ENCODE results near the gene MFSD2A.
"Not testable (repeated sequence)": the region's sequence is repeated elsewhere in the genome, so short reads cannot be mapped to it uniquely, and the experiment has no call there.

MFSD2A gene

DNA sequence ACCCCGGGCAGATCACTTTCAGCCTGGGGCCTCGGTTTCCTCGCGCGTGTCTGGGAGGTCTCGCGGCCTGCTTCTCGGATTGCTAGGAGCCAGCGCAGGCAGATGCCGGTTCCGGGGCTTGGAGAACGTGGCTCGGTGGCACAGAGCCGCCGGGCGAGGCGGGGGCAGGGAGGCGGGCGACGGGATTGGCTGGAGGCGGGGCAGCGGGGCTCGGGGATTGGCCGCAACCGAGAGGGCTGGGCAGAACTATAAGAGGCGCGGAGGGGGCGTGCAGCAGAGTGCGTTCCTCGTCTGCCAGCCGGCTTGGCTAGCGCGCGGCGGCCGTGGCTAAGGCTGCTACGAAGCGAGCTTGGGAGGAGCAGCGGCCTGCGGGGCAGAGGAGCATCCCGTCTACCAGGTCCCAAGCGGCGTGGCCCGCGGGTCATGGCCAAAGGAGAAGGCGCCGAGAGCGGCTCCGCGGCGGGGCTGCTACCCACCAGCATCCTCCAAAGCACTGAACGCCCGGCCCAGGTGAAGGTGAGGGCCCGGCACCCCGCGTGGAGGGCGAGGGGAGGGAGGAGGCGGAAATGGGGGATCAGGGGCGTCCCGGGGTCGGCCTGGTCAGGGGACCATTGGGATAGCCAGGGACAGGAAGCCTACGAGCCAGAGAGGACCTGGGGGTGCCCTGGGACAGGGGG is at the start of gene MFSD2A:
MFSD2A (plus strand) TSS at position 276 of the 677 bp plus-strand sequence; CDS start at position 424, 148 bp downstream.
- peak; percentile 81 to 87 for DNase-seq (ENCODE audit: low read depth in 2 of 2)

GRCh38 chr1:39905172-39905571 is 49.8 kb upstream of the MFSD2A start:
- DNase-seq (ENCODE audit: low read depth in 2 of 2), result no peak

DNA sequence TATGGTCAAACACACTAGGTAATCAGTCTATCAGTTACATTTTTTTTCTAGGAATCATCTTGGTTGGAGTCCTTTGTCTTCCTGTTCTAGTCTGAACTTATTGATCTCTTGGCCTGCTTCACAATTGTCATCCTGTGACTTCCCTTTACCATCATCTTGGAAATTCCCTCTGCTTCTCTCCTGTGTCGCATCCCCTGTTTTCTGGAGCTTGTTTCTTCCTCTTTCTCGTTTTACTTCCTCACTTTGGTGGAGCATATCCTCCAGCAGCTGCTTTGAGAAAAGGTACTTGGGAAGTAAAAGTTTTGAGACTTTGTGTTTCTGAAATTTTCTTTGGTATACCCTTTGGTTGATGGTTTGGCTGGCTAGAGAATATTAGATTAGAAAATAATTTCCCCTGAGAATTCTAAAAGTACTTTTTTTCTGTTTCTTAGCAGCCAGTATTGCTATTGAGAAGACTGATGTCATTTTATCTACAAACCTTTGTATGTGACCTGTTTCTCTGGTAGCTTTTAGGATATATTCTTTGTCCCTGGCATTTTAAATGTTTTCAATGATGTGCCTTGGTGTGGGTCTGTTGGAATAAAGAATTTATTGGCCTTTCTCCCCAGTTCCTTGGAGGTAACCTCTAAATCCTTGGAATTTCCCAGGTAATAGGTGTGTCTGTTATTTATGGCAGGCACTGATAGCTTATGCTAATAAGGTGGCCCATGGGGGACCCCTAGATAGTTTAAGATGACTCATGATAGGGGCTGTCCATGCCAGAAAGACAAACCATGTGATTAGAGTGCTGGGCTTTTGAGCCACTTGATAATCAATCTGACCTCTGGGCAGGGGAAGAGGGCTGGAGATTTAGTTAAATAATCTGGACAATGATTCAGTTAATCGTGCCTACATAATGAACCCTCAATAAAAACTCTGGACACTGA is 47.2 kb upstream of the MFSD2A start:
- DNase-seq (ENCODE audit: low read depth in 2 of 2), result no peak

DNA sequence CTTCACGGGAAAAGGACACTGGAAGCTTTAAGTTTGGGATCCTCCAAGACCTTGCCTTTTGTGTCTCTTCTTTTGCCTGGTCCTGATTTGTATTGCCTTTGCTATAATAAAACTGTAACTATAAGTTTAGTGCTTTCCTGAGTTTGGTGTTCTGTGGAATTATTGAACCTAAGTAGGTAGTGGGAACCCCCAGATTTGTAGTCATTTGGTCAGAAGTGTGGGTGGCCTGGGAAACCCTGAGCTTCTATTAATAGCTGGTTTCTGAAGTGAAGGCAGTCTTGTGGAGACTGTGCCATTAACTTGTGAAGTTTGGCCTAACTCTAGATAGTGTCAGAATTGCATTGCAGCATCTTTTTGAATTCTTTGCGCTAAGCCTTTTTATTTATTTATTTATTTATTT is 46.4 kb upstream of the MFSD2A start:
- no peak for DNase-seq (ENCODE audit: low read depth in 2 of 2)

DNA sequence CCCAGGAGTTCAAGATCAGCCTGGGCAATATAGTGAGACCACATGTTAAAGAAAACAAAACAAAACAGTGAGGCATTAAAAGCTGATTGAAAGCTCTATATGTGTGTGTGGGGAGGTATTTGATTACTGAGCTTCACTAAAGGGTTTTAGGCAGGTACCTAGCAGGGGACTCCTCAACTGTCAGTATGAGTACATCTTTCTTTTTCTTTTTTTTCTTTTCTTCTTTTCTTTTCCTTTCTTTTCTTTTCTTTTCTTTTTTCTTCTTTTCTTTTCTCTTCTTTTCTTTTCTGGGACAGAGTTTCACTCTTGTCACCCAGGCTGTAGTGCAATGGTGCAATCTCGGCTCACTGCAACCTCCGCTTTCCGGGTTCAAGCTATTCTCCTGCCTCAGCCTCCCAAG is 44.7 kb upstream of the MFSD2A start:
- DNase-seq (ENCODE audit: low read depth in 2 of 2), result no peak

DNA sequence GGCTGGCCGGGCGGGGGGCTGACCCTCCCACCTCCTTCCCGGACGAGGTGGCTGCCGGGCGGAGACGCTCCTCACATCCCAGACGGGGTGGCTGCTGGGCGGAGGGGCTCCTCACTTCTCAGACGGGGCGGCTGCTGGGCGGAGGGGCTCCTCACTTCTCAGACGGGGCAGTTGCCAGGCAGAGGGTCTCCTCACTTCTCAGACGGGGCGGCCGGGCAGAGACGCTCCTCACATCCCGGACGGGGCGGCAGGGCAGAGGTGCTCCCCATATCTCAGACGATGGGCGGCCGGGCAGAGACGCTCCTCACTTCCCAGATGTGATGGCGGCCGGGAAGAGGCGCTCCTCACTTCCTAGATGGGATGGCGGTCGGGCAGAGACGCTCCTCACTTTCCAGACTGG is 41.8 kb upstream of the MFSD2A start:
- DNase-seq (ENCODE audit: low read depth in 2 of 2), result not testable (repeated sequence)

DNA sequence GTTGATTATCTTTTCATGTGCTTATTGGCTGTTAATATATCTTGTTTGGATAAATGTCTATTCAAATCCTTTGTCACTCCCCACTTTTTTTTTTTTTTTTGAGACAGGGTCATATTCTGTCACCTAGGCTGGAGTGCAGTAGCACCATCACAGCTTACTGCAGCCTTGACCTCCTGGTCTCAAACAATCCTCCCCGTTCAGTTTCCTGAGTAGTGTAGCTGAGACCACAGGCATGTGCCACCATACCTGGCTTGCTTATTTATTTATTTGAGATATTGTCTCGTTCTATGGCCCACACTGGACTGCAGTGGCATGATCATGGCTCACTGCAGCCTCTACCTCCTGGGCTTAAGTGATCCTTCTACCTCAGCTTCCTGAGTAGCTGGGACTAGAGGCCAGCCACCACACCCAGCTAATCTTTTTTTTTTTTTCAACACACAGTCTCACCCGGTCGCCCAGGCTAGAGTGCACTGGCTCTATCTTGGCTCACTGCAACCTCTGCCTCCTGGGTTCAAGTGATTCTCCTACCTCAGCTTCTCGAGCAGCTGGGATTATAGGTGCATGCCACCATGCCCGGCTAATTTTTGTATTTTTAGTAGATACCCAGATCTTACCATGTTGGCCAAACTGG is 39.3 kb upstream of the MFSD2A start:
- no peak for DNase-seq (ENCODE audit: low read depth in 2 of 2)

GRCh38 chr1:39917825-39918224 is 37.1 kb upstream of the MFSD2A start:
- DNase-seq (ENCODE audit: low read depth in 2 of 2), result no peak

GRCh38 chr1:39919545-39919944 is 35.4 kb upstream of the MFSD2A start:
- peak; percentile 5 to 26 for DNase-seq (ENCODE audit: low read depth in 2 of 2)

DNA sequence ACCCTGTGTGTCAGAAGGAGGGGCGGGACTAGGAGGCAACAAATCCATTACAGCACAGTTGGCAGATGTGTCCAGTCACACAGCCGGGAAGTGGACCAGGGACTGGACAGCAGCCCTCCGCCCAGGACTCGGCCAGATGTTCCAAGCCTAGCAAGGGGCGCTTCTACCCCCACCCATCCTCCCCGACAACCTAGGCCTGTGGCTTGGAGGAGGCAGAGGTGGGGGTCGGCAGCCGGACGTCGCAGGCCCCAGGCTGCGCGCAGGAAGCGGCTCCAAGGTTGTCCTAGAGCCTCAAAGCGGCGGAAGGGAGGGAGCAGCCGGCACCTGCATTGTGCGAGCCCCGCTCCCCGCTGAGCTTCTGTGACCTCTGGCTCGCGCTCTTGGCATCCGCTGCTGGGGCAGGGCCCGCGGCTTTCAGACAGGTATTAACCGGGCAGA is 32.7 kb upstream of the MFSD2A start:
- DNase-seq (ENCODE audit: low read depth in 2 of 2), result no peak

DNA sequence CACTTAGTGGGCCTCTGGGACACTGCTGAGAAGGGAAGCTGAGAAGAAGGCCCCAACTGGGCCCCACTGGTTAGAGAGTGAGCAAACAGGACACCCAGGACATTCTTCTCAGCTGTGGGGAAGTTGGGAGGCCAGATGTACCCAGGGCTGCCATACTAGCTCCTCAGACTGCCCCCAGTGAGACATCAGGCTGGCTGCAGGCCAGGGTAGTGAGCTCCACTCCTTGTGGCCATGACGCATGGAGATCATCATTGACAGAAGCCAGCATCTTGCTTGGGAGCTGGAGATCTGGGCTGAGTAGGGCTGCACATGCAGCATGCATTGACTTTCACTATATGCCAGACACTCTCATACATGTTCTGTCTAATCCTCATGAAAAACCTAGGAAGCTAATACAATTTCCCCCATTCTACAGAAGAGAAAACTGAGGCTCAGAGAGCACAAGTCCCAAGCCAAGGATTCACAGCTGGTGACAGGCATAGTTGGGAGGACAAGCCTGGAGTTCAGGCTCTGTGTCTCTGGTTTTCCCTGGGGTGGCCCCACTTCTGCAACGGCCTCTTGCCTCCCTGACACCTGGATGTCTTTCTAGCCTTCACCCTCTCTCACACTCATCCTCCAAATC is 29.1 kb upstream of the MFSD2A start:
- DNase-seq (ENCODE audit: low read depth in 2 of 2), result no peak

- DNase-seq (ENCODE audit: low read depth in 2 of 2), result no peak
These were observed 28.6 kb upstream of the MFSD2A start for GRCh38 chr1:39926343-39926793.

- DNase-seq (ENCODE audit: low read depth in 2 of 2), result no peak
These were observed 28.1 kb upstream of the MFSD2A start for GRCh38 chr1:39926820-39927219.

DNA sequence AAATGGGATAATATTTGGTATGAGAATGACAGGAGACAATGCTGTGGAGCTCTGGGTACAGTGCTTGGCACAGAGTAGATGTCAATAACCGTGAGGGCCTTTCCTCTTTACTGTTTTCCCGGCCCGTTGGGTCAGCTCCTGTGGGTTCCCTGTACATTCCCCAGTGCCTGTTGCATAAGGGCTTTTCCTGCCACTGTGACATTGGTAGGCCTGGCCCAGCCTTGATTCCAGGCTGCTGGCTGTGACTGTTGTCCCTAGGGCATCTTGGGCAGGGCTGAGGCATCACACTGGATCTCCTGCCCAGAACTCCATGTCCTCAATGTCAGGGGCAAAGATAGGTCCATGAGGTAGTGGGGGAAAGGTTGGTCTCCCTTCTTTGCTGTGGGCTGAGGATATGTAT is 27.4 kb upstream of the MFSD2A start:
- no peak for DNase-seq (ENCODE audit: low read depth in 2 of 2)

GRCh38 chr1:39928809-39929587 is 25.9 kb upstream of the MFSD2A start:
- no peak for DNase-seq (ENCODE audit: low read depth in 2 of 2)

- no peak for DNase-seq (ENCODE audit: low read depth in 2 of 2)
These were observed 20.7 kb upstream of the MFSD2A start for GRCh38 chr1:39933956-39934941.

- no peak for DNase-seq (ENCODE audit: low read depth in 2 of 2)
These were observed 18.0 kb upstream of the MFSD2A start for GRCh38 chr1:39936724-39937491.

- DNase-seq (ENCODE audit: low read depth in 2 of 2), result no peak
These were observed 16.1 kb upstream of the MFSD2A start for GRCh38 chr1:39938856-39939255.

DNA sequence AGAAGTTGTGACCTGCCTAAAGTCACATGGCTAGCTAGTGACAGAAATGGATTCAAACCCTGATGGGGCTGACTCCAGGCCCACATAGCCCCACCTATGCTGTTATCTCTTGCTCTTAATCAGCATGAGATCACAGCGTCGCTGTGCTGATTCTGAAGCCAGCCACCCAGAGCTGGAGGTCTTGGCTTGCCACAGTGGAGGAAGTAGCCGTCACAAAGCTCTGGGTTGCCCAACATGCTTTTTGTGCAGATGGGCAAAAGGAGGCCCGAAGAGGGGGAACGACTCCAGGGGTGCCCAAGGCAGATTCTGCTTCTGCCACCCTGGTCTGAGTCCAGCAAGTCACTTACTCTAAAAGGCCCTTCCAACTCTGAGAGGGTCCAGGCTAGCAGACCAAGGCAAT is 14.7 kb upstream of the MFSD2A start:
- DNase-seq (ENCODE audit: low read depth in 2 of 2), result no peak

Data from stimulated activated CD8-positive, alpha-beta memory T cell treated with anti-CD3 and anti-CD28 coated beads, Interleukin-15, amount 100 ng/mL, for 4 hours (primary cell).